Adrenal gland (tissue), 12 donors: ENCODE data around the gene SAMD4B. TPM values are rescaled to one million over a fixed set of nuclear protein-coding genes. Genes with fewer than 3 reads are reported as not detected.

Experiments used
- DNase-seq, 7 donors: peaks; one replicate each; pipeline ENCODE4 v3.0.0-alpha.2; 2019 to 2020
- H3K27ac ChIP-seq, 5 donors: fragments of 200-600 bp; sonication (generic) in 4 of 5; 1 replicate in 3 of 5; 2 replicates in 2 of 5; pipeline versions ENCODE4 v1.5.1 to v1.8.0; 2016 to 2020; ENCODE audit warnings: mild to moderate bottlenecking in 1 of 5
- H3K27me3 ChIP-seq: fragments of 200-600 bp; 2 replicates; pipeline ENCODE4 v1.8.0; 2021
- H3K36me3 ChIP-seq, 2 donors: fragments of 200-600 bp; replicated peaks in 1 of 2; 1 replicate in 1 of 2; 2 replicates in 1 of 2; pipeline versions ENCODE4 v1.5.1 to v1.8.0; 2018 to 2022
- H3K4me1 ChIP-seq, 2 donors: fragments of 200-600 bp; replicated peaks in 1 of 2; 1 replicate in 1 of 2; 2 replicates in 1 of 2; pipeline versions ENCODE4 v1.5.1 to v1.8.0; 2018 to 2021
- H3K4me3 ChIP-seq, 4 donors: fragments of 200-600 bp; sonication (generic) in 3 of 4; one replicate each; pipeline ENCODE4 v1.5.1; 2016 to 2018
- H3K9me3 ChIP-seq, 3 donors: fragments of 200-600 bp; sonication (generic) in 1 of 3; replicated peaks in 1 of 3; 1 replicate in 2 of 3; 2 replicates in 1 of 3; pipeline versions ENCODE4 v1.5.1 to v1.8.0; 2016 to 2021
- CTCF ChIP-seq, 6 experiments: fragments of 450-650 bp in 4 of 6; fragments of 200-600 bp in 2 of 6; sonication (generic) in 1 of 6; IDR thresholded peaks; 1 replicate in 5 of 6; 2 replicates in 1 of 6; pipeline versions ENCODE4 v1.5.1 to v1.8.0; 2016 to 2021; ENCODE audit warnings: antibody characterized with exemption in 6 of 6, mild to moderate bottlenecking in 2 of 6, moderate library complexity in 1 of 6
- POLR2A ChIP-seq, 2 donors: fragments of 450-650 bp; IDR thresholded peaks; one replicate each; pipeline ENCODE4 v1.6.1; 2017; ENCODE audit warnings: antibody characterized with exemption in 2 of 2, mild to moderate bottlenecking in 2 of 2, moderate library complexity in 1 of 2
- WGBS, 4 donors: extraction: QIAGEN DNeasy Blood & Tissue Kit in 2 of 4; methylation state at CpG; one replicate each; pipeline versions ENCODE4 v1.1.5 to v1.1.7; 2013 to 2017; 5-methylcytosine and 5-hydroxymethylcytosine counted together
- intact Hi-C, 2 donors: fragments of 100-400 bp; cut with DNase I; formaldehyde crosslinking; loops; one replicate each; pipeline versions ENCODE4 v1.14.1 to v1.15.0; 2022 to 2023
- polyA plus RNA-seq, 3 donors: library from polyadenylated mRNA; stranded (reverse); fragments of 200-250 nt in 2 of 3; fragments of 350-450 nt in 1 of 3; fragmentation: Illumina TruSeq in 1 of 3; extraction: RNeasy Lipid Tissue Mini Kit (QIAGEN cat#74804) in 1 of 3; gene quantifications; one replicate each; pipeline ENCODE4 v1.2.3, GENCODE V29; 2013 to 2014
- total RNA-seq, 9 donors: library from RNA; depleted of rRNA in 4 of 9; stranded (reverse); fragments of >200 nt in 4 of 9; fragments of 120-200 nt in 1 of 9; fragmentation: NEBNext Ultra II Directional in 1 of 9; extraction: Animal tissue kit (Norgen Biotek cat#: 25700) in 1 of 9; gene quantifications; one replicate each; pipeline versions ENCODE4 v1.1.0 to v1.2.4, GENCODE V29; 2013 to 2023
- donor health status: healthy with polysubstance abuse.
- donor health status: Bipolar disorder and iron deficiency.
- donor health status: DM: yes; HTN: yes; CAD: no.
- donor health status: DM: no; HTN: no; CAD: no.
- donor health status: DM: no; HTN: no; CAD: no.
- donor health status: DM: yes; HTN: yes; CAD: no.

The SAMD4B gene
- total and polyA plus RNA-seq, 12 donors = 37.9 to 280 (median 98.6) TPM

- TF ChIP-seq POLR2A (IDR thresholded peaks at IDR 0.05) = no peak
- no peak for TF ChIP-seq CTCF (IDR thresholded peaks at IDR 0.05)
- WGBS, 4 donors = 83 to 89% (median 87%) methylated on average over 4 of the region's 4 CpGs
- H3K4me3 ChIP-seq = no peak overlapping the region
- no peaks in the 10 kb centered on the region for H3K4me1 ChIP-seq
- DNase-seq = no peak
- no peaks in the 10 kb centered on the region for H3K36me3 ChIP-seq
- no peaks in the 10 kb centered on the region for H3K9me3 ChIP-seq
- peaks cover 6% of the 10 kb centered on the region for H3K27me3 ChIP-seq
- intact Hi-C loops = no loop called here
- H3K27ac ChIP-seq = no peak overlapping the region
These were observed 45.3 kb upstream of the SAMD4B start for GRCh38 chr19:39296906-39297305.

GRCh38 chr19:39297931-39298634, 44.1 kb upstream of the SAMD4B start:
- Histone ChIP-seq H3K4me3 (no peak overlapping the region), H3K27me3 (peaks cover 6% of the 10 kb centered on the region), H3K4me1 (no peaks in the 10 kb centered on the region), H3K9me3 (no peaks in the 10 kb centered on the region), H3K27ac (no peak overlapping the region), H3K36me3 (no peaks in the 10 kb centered on the region)
- intact Hi-C loops = no loop called here
- TF ChIP-seq POLR2A (IDR thresholded peaks at IDR 0.05) (no peak), CTCF (IDR thresholded peaks at IDR 0.05) (no peak)
- 52 to 68% (median 55%) methylated on average over 13 to 17 of the region's 17 CpGs for WGBS, 4 donors
- DNase-seq = no peak

- Histone ChIP-seq H3K27ac (no peak overlapping the region), H3K27me3 (peaks cover 6% of the 10 kb centered on the region), H3K9me3 (no peaks in the 10 kb centered on the region), H3K4me1 (no peaks in the 10 kb centered on the region), H3K36me3 (no peaks in the 10 kb centered on the region), H3K4me3 (no peak overlapping the region)
- DNase-seq = no peak
- TF ChIP-seq CTCF (IDR thresholded peaks at IDR 0.05) = no peak
- no peak for TF ChIP-seq POLR2A (IDR thresholded peaks at IDR 0.05)
- 80 to 90% (median 85%) methylated on average over 9 of the region's 9 CpGs for WGBS, 4 donors
- intact Hi-C loops = no loop called here
These were observed 42.8 kb upstream of the SAMD4B start for GRCh38 chr19:39299404-39299803.

GRCh38 chr19:39299832-39300231, 42.4 kb upstream of the SAMD4B start:
- Histone ChIP-seq H3K4me3 (no peak overlapping the region), H3K9me3 (no peaks in the 10 kb centered on the region), H3K4me1 (no peaks in the 10 kb centered on the region), H3K27me3 (peaks cover 6% of the 10 kb centered on the region), H3K27ac (no peak overlapping the region), H3K36me3 (no peaks in the 10 kb centered on the region)
- no peak for TF ChIP-seq CTCF (IDR thresholded peaks at IDR 0.05)
- no peak for TF ChIP-seq POLR2A (IDR thresholded peaks at IDR 0.05)
- WGBS, 4 donors = 84 to 93% (median 90%) methylated on average over 10 of the region's 10 CpGs
- no peak for DNase-seq
- intact Hi-C loops = no loop called here
